SH-SY5Y (cell line): ENCODE results near the gene RSPH6A.

ENCODE experiments used
- GATA2 ChIP-seq: IDR thresholded peaks from 2 replicates; pipeline ENCODE4 v1.6.1; 2011; ENCODE audit warnings: mild to moderate bottlenecking, low read depth, low read length
- GATA3 ChIP-seq: IDR thresholded peaks from 2 replicates; pipeline ENCODE4 v1.6.1; 2011; ENCODE audit warnings: low read depth, mild to moderate bottlenecking, low read length, moderate library complexity

- TF ChIP-seq GATA3: no peak
- TF ChIP-seq GATA2: no peak; the same call in 1 of the 2 replicates
These were observed 41.7 kb downstream of the RSPH6A start for GRCh38 chr19:45773384-45773783.
